Ascending aorta (tissue), 2 donors: Measurements from ENCODE around the gene STH. TPM values are rescaled to one million over a fixed set of nuclear protein-coding genes. Genes with fewer than 3 reads are reported as not detected.

Experiments used
- DNase-seq, 2 donors: peaks; one replicate each; pipeline ENCODE4 v3.0.0-alpha.2; 2019; ENCODE audit warnings: low spot score in 2 of 2
- H3K27ac ChIP-seq, 2 donors: fragments of 200-600 bp; sonication (generic); one replicate each; pipeline ENCODE4 v1.5.1; 2016 to 2017; ENCODE audit warnings: mild to moderate bottlenecking in 1 of 2
- H3K27me3 ChIP-seq: fragments of 200-600 bp; sonication (generic); one replicate; pipeline ENCODE4 v1.5.1; 2017
- H3K36me3 ChIP-seq, 2 donors: fragments of 200-600 bp; sonication (generic); one replicate each; pipeline ENCODE4 v1.5.1; 2016
- H3K4me1 ChIP-seq, 2 donors: fragments of 200-600 bp; sonication (generic); one replicate each; pipeline ENCODE4 v1.5.1; 2016 to 2017; ENCODE audit warnings: mild to moderate bottlenecking in 1 of 2
- H3K4me3 ChIP-seq, 2 donors: fragments of 200-600 bp; sonication (generic); one replicate each; pipeline ENCODE4 v1.5.1; 2016 to 2017; ENCODE audit warnings: mild to moderate bottlenecking in 1 of 2
- H3K9me3 ChIP-seq, 2 donors: fragments of 200-600 bp; sonication (generic); one replicate each; pipeline ENCODE4 v1.5.1; 2016
- intact Hi-C: fragments of 100-400 bp; cut with DNase I; formaldehyde crosslinking; loops from one replicate; pipeline ENCODE4 v1.15.1; 2023
- total RNA-seq: library from RNA; depleted of rRNA; stranded (reverse); fragments of >200 nt; gene quantifications from one replicate; pipeline ENCODE4 v1.1.0, GENCODE V29; 2016
- TF ChIP-seq, protein P1 (sequence below), 3 experiments: fragments of 200-600 bp in 2 of 3; fragments of 450-650 bp in 1 of 3; sonication (generic) in 2 of 3; IDR thresholded peaks; one replicate each; pipeline ENCODE4 v1.5.1; 2016 to 2019; ENCODE audit warnings: antibody characterized with exemption in 3 of 3, mild to moderate bottlenecking in 1 of 3, moderate library complexity in 1 of 3

The STH gene
- total RNA-seq, 1 donor from 2014 or later = not detected

GRCh38 chr17:46030752-46031151 is 31.7 kb downstream of the STH start:
- H3K4me1 ChIP-seq = no peaks in the 10 kb centered on the region
- no peak overlapping the region for H3K27ac ChIP-seq
- intact Hi-C loops = no loop called here
- DNase-seq = no peak
- H3K27me3 ChIP-seq = no peaks in the 10 kb centered on the region
- H3K4me3 ChIP-seq = no peak overlapping the region
- TF ChIP-seq, protein P1, sequence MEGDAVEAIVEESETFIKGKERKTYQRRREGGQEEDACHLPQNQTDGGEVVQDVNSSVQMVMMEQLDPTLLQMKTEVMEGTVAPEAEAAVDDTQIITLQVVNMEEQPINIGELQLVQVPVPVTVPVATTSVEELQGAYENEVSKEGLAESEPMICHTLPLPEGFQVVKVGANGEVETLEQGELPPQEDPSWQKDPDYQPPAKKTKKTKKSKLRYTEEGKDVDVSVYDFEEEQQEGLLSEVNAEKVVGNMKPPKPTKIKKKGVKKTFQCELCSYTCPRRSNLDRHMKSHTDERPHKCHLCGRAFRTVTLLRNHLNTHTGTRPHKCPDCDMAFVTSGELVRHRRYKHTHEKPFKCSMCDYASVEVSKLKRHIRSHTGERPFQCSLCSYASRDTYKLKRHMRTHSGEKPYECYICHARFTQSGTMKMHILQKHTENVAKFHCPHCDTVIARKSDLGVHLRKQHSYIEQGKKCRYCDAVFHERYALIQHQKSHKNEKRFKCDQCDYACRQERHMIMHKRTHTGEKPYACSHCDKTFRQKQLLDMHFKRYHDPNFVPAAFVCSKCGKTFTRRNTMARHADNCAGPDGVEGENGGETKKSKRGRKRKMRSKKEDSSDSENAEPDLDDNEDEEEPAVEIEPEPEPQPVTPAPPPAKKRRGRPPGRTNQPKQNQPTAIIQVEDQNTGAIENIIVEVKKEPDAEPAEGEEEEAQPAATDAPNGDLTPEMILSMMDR (IDR thresholded peaks at IDR 0.05) = no peak
- no peaks in the 10 kb centered on the region for H3K9me3 ChIP-seq
- peaks cover 54 to 62% of the 10 kb centered on the region in 2 donors for H3K36me3 ChIP-seq

GRCh38 chr17:46031440-46031839 is 32.4 kb downstream of the STH start:
- H3K36me3 ChIP-seq = peaks cover 60 to 64% of the 10 kb centered on the region in 2 donors
- no peak overlapping the region for H3K27ac ChIP-seq
- TF ChIP-seq, protein P1 (IDR thresholded peaks at IDR 0.05) = no peak
- no peaks in the 10 kb centered on the region for H3K9me3 ChIP-seq
- H3K4me1 ChIP-seq = no peaks in the 10 kb centered on the region
- H3K27me3 ChIP-seq = no peaks in the 10 kb centered on the region
- H3K4me3 ChIP-seq = no peak overlapping the region
- intact Hi-C loops = no loop called here
- no peak for DNase-seq

GRCh38 chr17:46031920-46032319 is 32.9 kb downstream of the STH start:
- Histone ChIP-seq H3K9me3 (no peaks in the 10 kb centered on the region), H3K27me3 (no peaks in the 10 kb centered on the region), H3K4me1 (no peaks in the 10 kb centered on the region), H3K36me3 (peaks cover 65 to 69% of the 10 kb centered on the region in 2 donors), H3K4me3 (no peak overlapping the region), H3K27ac (no peak overlapping the region)
- TF ChIP-seq, protein P1 (IDR thresholded peaks at IDR 0.05) = no peak
- DNase-seq = no peak
- intact Hi-C loops = no loop called here

- DNase-seq = no peak
- Histone ChIP-seq H3K27me3 (no peaks in the 10 kb centered on the region), H3K36me3 (peaks cover 75 to 79% of the 10 kb centered on the region in 2 donors)
Observed at GRCh38 chr17:46032909-46033308, 33.9 kb downstream of the STH start.

GRCh38 chr17:46033392-46033791 is 34.3 kb downstream of the STH start:
- no peak for DNase-seq
- Histone ChIP-seq H3K9me3 (no peaks in the 10 kb centered on the region), H3K27me3 (no peaks in the 10 kb centered on the region), H3K4me1 (no peaks in the 10 kb centered on the region), H3K36me3 (peaks cover 80 to 84% of the 10 kb centered on the region in 2 donors), H3K27ac (no peak overlapping the region), H3K4me3 (no peak overlapping the region)
- intact Hi-C loops = no loop called here
- TF ChIP-seq, protein P1 (IDR thresholded peaks at IDR 0.05) = no peak

More at GRCh38 chr17:46032909-46033308, 33.9 kb downstream of the STH start:
- Histone ChIP-seq H3K4me3 (no peak overlapping the region), H3K4me1 (no peaks in the 10 kb centered on the region), H3K9me3 (no peaks in the 10 kb centered on the region), H3K27ac (no peak overlapping the region)
- intact Hi-C loops = no loop called here
- TF ChIP-seq, protein P1 (IDR thresholded peaks at IDR 0.05) = no peak
